Measurements from ENCODE around the gene SNAP29.
"Not testable (repeated sequence)": the region's sequence is repeated elsewhere in the genome, so short reads cannot be mapped to it uniquely, and the experiment has no call there.

GRCh38 chr22:20839354-20839753 lies 19.5 kb upstream of the SNAP29 start:
- not testable (repeated sequence) for TF ChIP-seq CTCF, POLR2A (IDR thresholded peaks at IDR 0.05)
